IMR-90 (cell line): Measurements from ENCODE around the gene MPRIP. TPM values are rescaled to one million over a fixed set of nuclear protein-coding genes. Genes with fewer than 3 reads are reported as not detected.
A peak's percentile ranks its signal among the peaks of the same experiment; 100 is the strongest.

Source experiments
- ATAC-seq: fragments of 200-7000 bp; cut with Tn5 transposase; 2 replicates; pipeline ENCODE4 v1.9.1; 2020; ENCODE audit warnings: low read depth, mild to moderate bottlenecking, moderate library complexity
- BruUV-seq: library from RNA; stranded (reverse); fragments of 400-500 nt; replicated peaks from 2 replicates; lab custom pipeline; 2021; lab: Mats Ljungman, UMichigan
- CTCF ChIA-PET: fragments of 300-600 bp; formaldehyde crosslinking; extraction: SDS; loops from one replicate; lab custom pipeline; 2021; ENCODE audit warnings: antibody characterized with exemption; lab: Yijun Ruan, JAX
- POLR2A ChIA-PET: fragments of 300-600 bp; sonication (Branson Sonifier 250); formaldehyde crosslinking; loops from one replicate; lab custom pipeline; 2022; ENCODE audit warnings: antibody characterized with exemption; ENCODE audit not compliant: unreplicated experiment; lab: Charles Lee
- DNase-seq: peaks from one replicate; pipeline ENCODE4 v3.0.0; 2013
- H2AFZ ChIP-seq: replicated peaks from 2 replicates; pipeline ENCODE3; 2013; ENCODE audit warnings: low read length, mild to moderate bottlenecking; ENCODE audit not compliant: poor library complexity
- H2AK5ac ChIP-seq: 2 replicates; pipeline ENCODE4 v1.6.1; 2013; ENCODE audit warnings: low read depth, low read length, inconsistent platforms
- H2AK9ac ChIP-seq: replicated peaks from 2 replicates; pipeline ENCODE3; 2013; ENCODE audit warnings: mild to moderate bottlenecking, low read depth, low read length, moderate library complexity; ENCODE audit not compliant: poor library complexity
- H2BK120ac ChIP-seq: 2 replicates; pipeline ENCODE4 v1.6.1; 2013; ENCODE audit warnings: low read depth, low read length, inconsistent platforms
- H2BK15ac ChIP-seq: 3 replicates; pipeline ENCODE4 v1.6.1; 2013; ENCODE audit warnings: low read depth, low read length, inconsistent platforms
- H2BK20ac ChIP-seq: 2 replicates; pipeline ENCODE4 v1.6.1; 2013; ENCODE audit warnings: low read depth, mild to moderate bottlenecking, inconsistent platforms, low read length, moderate library complexity
- H2BK5ac ChIP-seq: 2 replicates; pipeline ENCODE4 v1.6.1; 2013; ENCODE audit warnings: mild to moderate bottlenecking, low read depth, low read length, inconsistent platforms; ENCODE audit not compliant: poor library complexity, severe bottlenecking
- H3K14ac ChIP-seq: replicated peaks from 2 replicates; pipeline ENCODE4 v1.6.1; 2013; ENCODE audit warnings: low read depth, low read length, inconsistent platforms
- H3K18ac ChIP-seq: 2 replicates; pipeline ENCODE4 v1.6.1; 2013; ENCODE audit warnings: low read depth, low read length, control low read depth
- H3K23ac ChIP-seq: 2 replicates; pipeline ENCODE4 v1.6.1; 2013; ENCODE audit warnings: low read depth, low read length, inconsistent platforms
- H3K27ac ChIP-seq: 2 replicates; pipeline ENCODE4 v1.5.1; 2013; ENCODE audit warnings: mild to moderate bottlenecking, control low read depth, low read length; ENCODE audit not compliant: insufficient read depth
- H3K27me3 ChIP-seq: 2 replicates; pipeline ENCODE4 v1.6.1; 2013; ENCODE audit warnings: low read length; ENCODE audit not compliant: control insufficient read depth, insufficient read depth
- H3K36me3 ChIP-seq: 2 replicates; pipeline ENCODE4 v1.6.1; 2013; ENCODE audit warnings: low read length, mixed read lengths; ENCODE audit not compliant: control insufficient read depth, insufficient read depth
- H3K4ac ChIP-seq: 2 replicates; pipeline ENCODE4 v1.6.1; 2013; ENCODE audit warnings: low read depth, low read length, inconsistent platforms
- H3K4me1 ChIP-seq: 2 replicates; pipeline ENCODE4 v1.6.1; 2013; ENCODE audit warnings: low read length, mixed read lengths; ENCODE audit not compliant: control insufficient read depth, insufficient read depth
- H3K4me2 ChIP-seq: 2 replicates; pipeline ENCODE4 v1.6.1; 2013; ENCODE audit warnings: low read depth, mild to moderate bottlenecking, control low read depth, low read length, moderate library complexity
- H3K4me3 ChIP-seq: 2 replicates; pipeline ENCODE4 v1.5.1; 2013; ENCODE audit warnings: low read depth, mild to moderate bottlenecking, control low read depth, low read length, moderate library complexity; ENCODE audit not compliant: insufficient read depth
- H3K56ac ChIP-seq: 2 replicates; pipeline ENCODE4 v1.6.1; 2013; ENCODE audit warnings: low read length, inconsistent platforms; ENCODE audit not compliant: insufficient read depth; ENCODE audit errors: extremely low read depth
- H3K79me1 ChIP-seq, 2 experiments: 2 replicates each; pipeline ENCODE4 v1.6.1; 2013; ENCODE audit warnings: low read length in 2 of 2, inconsistent platforms in 1 of 2, low read depth in 1 of 2
- H3K9ac ChIP-seq: 2 replicates; pipeline ENCODE4 v1.6.1; 2013; ENCODE audit warnings: low read depth, low read length, control low read depth
- H3K9me1 ChIP-seq: 2 replicates; pipeline ENCODE4 v1.6.1; 2013; ENCODE audit warnings: low read length, inconsistent platforms; ENCODE audit not compliant: insufficient read depth
- H3K9me3 ChIP-seq: 2 replicates; pipeline ENCODE4 v1.6.1; 2013; ENCODE audit warnings: low read length; ENCODE audit not compliant: control insufficient read depth, insufficient read depth
- H4K20me1 ChIP-seq: 2 replicates; pipeline ENCODE4 v1.6.1; 2013; ENCODE audit warnings: low read length, inconsistent platforms; ENCODE audit not compliant: insufficient read depth
- H4K5ac ChIP-seq: 2 replicates; pipeline ENCODE4 v1.6.1; 2013; ENCODE audit warnings: mild to moderate bottlenecking, low read depth, low read length, control low read depth
- H4K8ac ChIP-seq, 2 experiments: 2 replicates each; pipeline ENCODE4 v1.6.1; 2013; ENCODE audit warnings: low read depth in 2 of 2, low read length in 2 of 2, control low read depth in 1 of 2, inconsistent platforms in 1 of 2
- H4K91ac ChIP-seq: 2 replicates; pipeline ENCODE4 v1.6.1; 2013; ENCODE audit warnings: low read depth, low read length, inconsistent platforms; ENCODE audit not compliant: insufficient read depth
- BHLHE40 ChIP-seq: fragments of 150-350 bp; IDR thresholded peaks from 2 replicates; pipeline ENCODE4 v1.6.1; 2016; ENCODE audit warnings: mild to moderate bottlenecking, low read depth, low read length
- CEBPB ChIP-seq: IDR thresholded peaks from 2 replicates; pipeline ENCODE4 v1.6.1; 2012; ENCODE audit warnings: low read depth, low read length, improper control_type of control experiment
- CHD1 ChIP-seq: IDR thresholded peaks from 2 replicates; pipeline ENCODE4 v1.6.1; 2012; ENCODE audit warnings: low read depth, low read length, improper control_type of control experiment
- CTCF ChIP-seq: conservative IDR thresholded peaks from 2 replicates; pipeline ENCODE4 v1.5.1; 2012; ENCODE audit warnings: mild to moderate bottlenecking, low read depth, low read length, improper control_type of control experiment
- MAFK ChIP-seq: IDR thresholded peaks from 2 replicates; pipeline ENCODE4 v1.6.1; 2012; ENCODE audit warnings: low read depth, low read length, improper control_type of control experiment
- MAZ ChIP-seq: IDR thresholded peaks from 2 replicates; pipeline ENCODE4 v1.6.1; 2012; ENCODE audit warnings: low read depth, mild to moderate bottlenecking, low read length, improper control_type of control experiment, moderate library complexity, borderline replicate concordance
- MXI1 ChIP-seq: IDR thresholded peaks from 2 replicates; pipeline ENCODE4 v1.6.1; 2012; ENCODE audit warnings: low read depth, mild to moderate bottlenecking, low read length, moderate library complexity, borderline replicate concordance
- NFE2L2 ChIP-seq: fragments of 150-350 bp; IDR thresholded peaks from 2 replicates; pipeline ENCODE4 v1.6.1; 2016; ENCODE audit warnings: low read depth, mild to moderate bottlenecking, low read length
- POLR2A ChIP-seq: IDR thresholded peaks from 2 replicates; pipeline ENCODE4 v1.6.1; 2012; ENCODE audit warnings: mild to moderate bottlenecking, low read depth, low read length
- RCOR1 ChIP-seq: IDR thresholded peaks from 2 replicates; pipeline ENCODE4 v1.6.1; 2012; ENCODE audit warnings: mild to moderate bottlenecking, low read length, improper control_type of control experiment; ENCODE audit not compliant: insufficient replicate concordance
- RFX5 ChIP-seq: IDR thresholded peaks from 2 replicates; pipeline ENCODE4 v1.8.0; 2012; ENCODE audit warnings: low read depth, mild to moderate bottlenecking, low read length, moderate library complexity
- SMC3 ChIP-seq: fragments of 150-350 bp; IDR thresholded peaks from 2 replicates; pipeline ENCODE4 v1.6.1; 2016; ENCODE audit warnings: low read depth, mild to moderate bottlenecking, antibody characterized with exemption, low read length, moderate library complexity
- WGBS, 2 experiments: methylation state at CpG; one replicate each; pipeline versions ENCODE4 v1.1.5 to v1.1.7; 2013; ENCODE audit warnings: missing lambda C conversion rate in 2 of 2; ENCODE audit not compliant: insufficient read length in 1 of 2; ENCODE audit errors: extremely low coverage in 2 of 2; 5-methylcytosine and 5-hydroxymethylcytosine counted together
- dilution Hi-C: fragments of 300-500 bp; cut with HindIII; formaldehyde crosslinking; loops from one replicate; pipeline ENCODE4 v1.14.3; 2018; ENCODE audit warnings: low sequenced_read_pairs; ENCODE audit not compliant: unreplicated experiment
- in situ Hi-C: fragments of 300-500 bp; cut with MboI; formaldehyde crosslinking; loops from 3 replicates; pipeline ENCODE4 v1.14.3; 2019; ENCODE audit warnings: low sequenced_read_pairs, inconsistent platforms, mixed read lengths
- intact Hi-C: fragments of 100-400 bp; cut with micrococcal nuclease; formaldehyde crosslinking; loops from 2 replicates; pipeline ENCODE4 v1.10.0; 2022
- polyA plus RNA-seq, 3 experiments: library from polyadenylated mRNA; depleted of rRNA; stranded (reverse); fragments of >200 nt; gene quantifications; 2 replicates each; pipeline ENCODE4 v1.2.3, GENCODE V29; 2012; ENCODE audit warnings: low replicate concordance in 1 of 3
- total RNA-seq: library from RNA; depleted of rRNA; stranded (reverse); fragments of >200 nt; gene quantifications from 2 replicates; pipeline ENCODE4 v1.2.3, GENCODE V29; 2012

Gene MPRIP
- total and polyA plus RNA-seq, 2 of the 4 experiments (the other 2 are of a cell fraction): 111 to 149 TPM

DNA sequence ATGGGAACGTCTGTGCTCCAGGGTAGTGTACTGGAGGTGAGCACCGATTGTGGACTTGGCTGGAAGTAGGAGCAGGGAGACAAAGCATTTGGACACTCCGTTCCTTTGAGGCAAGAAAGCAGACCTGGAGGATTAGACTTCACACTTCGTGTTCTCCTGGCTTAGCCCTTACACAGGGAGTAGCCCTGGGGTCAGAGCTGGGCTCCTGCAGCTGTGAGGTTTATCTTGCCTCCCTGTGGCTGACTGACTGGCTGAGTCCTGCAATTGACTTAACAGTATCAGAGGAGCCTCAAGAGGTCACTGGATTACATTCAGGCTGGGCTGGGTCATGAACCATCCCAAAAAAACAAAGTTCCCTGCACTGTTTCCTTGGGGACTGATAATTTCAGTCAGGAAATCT, 37.1 kb downstream of the MPRIP start:
- H4K91ac ChIP-seq: no peak overlapping the region
- no peaks in the 10 kb centered on the region for H3K9me3 ChIP-seq
- no peak overlapping the region for H2BK15ac ChIP-seq
- H2AK9ac ChIP-seq: no peak overlapping the region
- peaks cover 20% of the 10 kb centered on the region for H3K4me1 ChIP-seq
- POLR2A ChIA-PET: no interaction called here
- DNase-seq: no peak
- 0 out of 2 replicates have a peak overlapping the region, but pooled peaks have one; percentile 52 for H3K23ac ChIP-seq
- peaks cover 32% of the 10 kb centered on the region for H3K36me3 ChIP-seq
- H3K27me3 ChIP-seq: no peaks in the 10 kb centered on the region
- intact Hi-C loops: no loop called here
- no peak overlapping the region for H3K18ac ChIP-seq
- CTCF ChIA-PET: no interaction called here
- H4K20me1 ChIP-seq: peaks cover 90% of the 10 kb centered on the region
- H2BK20ac ChIP-seq: no peak overlapping the region
- no TSS peak for BruUV-seq
- no peak overlapping the region for H4K5ac ChIP-seq
- H3K79me1 ChIP-seq: peaks cover 50 to 97% of the 10 kb centered on the region in 2 experiments
- dilution Hi-C loops: no loop called here
- no peak overlapping the region for H3K4me3 ChIP-seq
- H2AFZ ChIP-seq: no peak overlapping the region
- WGBS, 2 experiments: no CpG with 5 or more reads among the region's 4 CpGs
- H3K14ac ChIP-seq: no peak overlapping the region
- TF ChIP-seq SMC3: no peak
- no peak for TF ChIP-seq POLR2A
- no peak for TF ChIP-seq RCOR1
- no peak for TF ChIP-seq MAFK
- TF ChIP-seq CHD1: no peak
- TF ChIP-seq CEBPB: no peak
- TF ChIP-seq RFX5: no peak
- TF ChIP-seq MAZ: no peak
- no peak for TF ChIP-seq MXI1
- no peak for TF ChIP-seq BHLHE40
- TF ChIP-seq NFE2L2: no peak
- TF ChIP-seq CTCF: no peak
- H2BK120ac ChIP-seq: no peak overlapping the region
- H4K8ac ChIP-seq: no peak overlapping the region
- no peak overlapping the region for H3K56ac ChIP-seq
- H3K4me2 ChIP-seq: no peak overlapping the region
- in situ Hi-C loops: no loop called here
- H3K9ac ChIP-seq: no peak overlapping the region
- H2AK5ac ChIP-seq: no peak overlapping the region
- ATAC-seq: no peak
- H3K4ac ChIP-seq: no peak overlapping the region
- H3K9me1 ChIP-seq: peaks cover 27% of the 10 kb centered on the region
- H3K27ac ChIP-seq: no peak overlapping the region
- no peak overlapping the region for H2BK5ac ChIP-seq
